Measurements from ENCODE around the gene CELSR2. TPM values are rescaled to one million over a fixed set of nuclear protein-coding genes. Genes with fewer than 3 reads are reported as not detected.

The CELSR2 gene
- total RNA-seq, 1 experiment from 2014 or later = 30.2 TPM

DNA sequence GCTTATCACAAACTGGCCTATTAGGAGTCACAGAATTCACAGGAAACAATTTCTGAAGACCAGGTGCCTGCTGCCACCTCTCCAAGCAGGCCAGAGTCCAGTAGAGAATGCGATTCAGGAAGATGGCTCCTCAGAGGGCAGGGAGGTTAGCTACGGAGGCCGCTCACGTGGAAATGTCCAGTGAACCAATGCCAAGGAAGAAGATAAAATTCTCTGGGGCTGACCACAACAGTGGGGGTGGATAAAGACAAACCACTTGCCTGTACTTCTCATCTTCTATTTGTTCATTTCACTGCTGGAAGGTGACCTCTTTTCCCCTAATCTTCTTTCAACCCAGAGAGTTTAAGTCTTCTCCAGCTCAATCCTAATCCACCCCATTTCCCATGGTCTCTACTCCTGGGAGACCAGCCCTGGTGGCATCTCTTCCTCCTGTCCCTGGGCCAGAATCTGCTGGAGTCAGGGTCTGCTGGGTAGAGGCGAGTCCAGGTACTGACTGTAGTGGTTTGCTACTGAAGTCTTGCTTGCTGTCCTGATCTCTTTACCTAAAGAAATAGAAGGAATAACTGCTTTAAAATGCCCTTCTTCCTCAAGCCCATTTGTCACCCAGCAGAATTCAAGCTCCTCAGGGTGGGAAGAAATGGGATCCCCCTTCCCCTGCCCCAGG, 30.4 kb downstream of the CELSR2 start:
- TSS peak; percentile 52 for BruUV-seq (replicated peaks)
- no peak for DNase-seq (ENCODE audit: low spot score)
- Histone ChIP-seq H3K4me3 (ENCODE audit: low read depth, low read length, poor library complexity, severe bottlenecking) (no peak overlapping the region), H3K4me1 (ENCODE audit: insufficient read depth, low read length, poor library complexity, severe bottlenecking) (peaks cover 20% of the 10 kb centered on the region), H3K9me3 (ENCODE audit: low read depth, low read length, poor library complexity, severe bottlenecking) (no peaks in the 10 kb centered on the region), H3K27ac (ENCODE audit: low read depth, low read length, poor library complexity, severe bottlenecking) (peak overlapping the region; percentile 2), H3K27me3 (replicated peaks; ENCODE audit: insufficient read depth, low read depth, low read length, poor library complexity) (no peaks in the 10 kb centered on the region), H3K36me3 (ENCODE audit: insufficient read depth, low read length, poor library complexity, severe bottlenecking) (peaks cover 28% of the 10 kb centered on the region)
- intact Hi-C loops (cut with micrococcal nuclease; ENCODE audit: unreplicated experiment) = no loop called here
- no peak for TF ChIP-seq EZH2 (IDR thresholded peaks at IDR 0.05; ENCODE audit: borderline replicate concordance, low read depth, low read length, poor library complexity, severe bottlenecking)
- TF ChIP-seq, protein P1, sequence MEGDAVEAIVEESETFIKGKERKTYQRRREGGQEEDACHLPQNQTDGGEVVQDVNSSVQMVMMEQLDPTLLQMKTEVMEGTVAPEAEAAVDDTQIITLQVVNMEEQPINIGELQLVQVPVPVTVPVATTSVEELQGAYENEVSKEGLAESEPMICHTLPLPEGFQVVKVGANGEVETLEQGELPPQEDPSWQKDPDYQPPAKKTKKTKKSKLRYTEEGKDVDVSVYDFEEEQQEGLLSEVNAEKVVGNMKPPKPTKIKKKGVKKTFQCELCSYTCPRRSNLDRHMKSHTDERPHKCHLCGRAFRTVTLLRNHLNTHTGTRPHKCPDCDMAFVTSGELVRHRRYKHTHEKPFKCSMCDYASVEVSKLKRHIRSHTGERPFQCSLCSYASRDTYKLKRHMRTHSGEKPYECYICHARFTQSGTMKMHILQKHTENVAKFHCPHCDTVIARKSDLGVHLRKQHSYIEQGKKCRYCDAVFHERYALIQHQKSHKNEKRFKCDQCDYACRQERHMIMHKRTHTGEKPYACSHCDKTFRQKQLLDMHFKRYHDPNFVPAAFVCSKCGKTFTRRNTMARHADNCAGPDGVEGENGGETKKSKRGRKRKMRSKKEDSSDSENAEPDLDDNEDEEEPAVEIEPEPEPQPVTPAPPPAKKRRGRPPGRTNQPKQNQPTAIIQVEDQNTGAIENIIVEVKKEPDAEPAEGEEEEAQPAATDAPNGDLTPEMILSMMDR (conservative IDR thresholded peaks at IDR 0.05; ENCODE audit: low read depth, low read length) = no peak
- ChIA-PET CTCF (no interaction called here), POLR2A (ENCODE audit: low non-redundant PET) (no interaction called here)

DNA sequence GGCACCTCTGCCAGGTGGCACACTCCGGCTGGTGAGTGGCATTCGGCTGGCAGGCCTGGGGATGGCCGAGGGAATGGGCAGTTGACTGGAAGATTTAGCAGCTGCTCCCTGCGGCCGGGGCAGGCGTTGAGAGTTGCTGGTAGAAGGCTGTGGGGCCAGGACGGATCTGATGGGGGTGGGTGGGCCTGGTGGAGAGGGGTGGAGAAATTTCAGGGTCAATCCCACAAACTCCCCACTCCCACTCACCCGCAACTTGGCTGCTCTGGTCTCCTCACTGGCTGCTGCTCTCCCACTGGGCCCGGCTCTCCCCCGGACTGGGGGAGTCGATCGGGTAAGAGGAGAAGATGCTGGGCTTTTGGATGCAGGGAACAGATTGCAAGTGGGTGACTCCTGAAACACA, 31.5 kb downstream of the CELSR2 start:
- Histone ChIP-seq H3K27ac (ENCODE audit: low read depth, low read length, poor library complexity, severe bottlenecking) (peak overlapping the region; percentile 61), H3K4me1 (ENCODE audit: insufficient read depth, low read length, poor library complexity, severe bottlenecking) (peaks cover 28% of the 10 kb centered on the region), H3K36me3 (ENCODE audit: insufficient read depth, low read length, poor library complexity, severe bottlenecking) (peaks cover 28% of the 10 kb centered on the region), H3K9me3 (ENCODE audit: low read depth, low read length, poor library complexity, severe bottlenecking) (no peaks in the 10 kb centered on the region), H3K4me3 (ENCODE audit: low read depth, low read length, poor library complexity, severe bottlenecking) (peak overlapping the region; percentile 88), H3K27me3 (replicated peaks; ENCODE audit: insufficient read depth, low read depth, low read length, poor library complexity) (no peaks in the 10 kb centered on the region)
- intact Hi-C loops (cut with micrococcal nuclease; ENCODE audit: unreplicated experiment) = no loop called here
- TF ChIP-seq, protein P1 (conservative IDR thresholded peaks at IDR 0.05; ENCODE audit: low read depth, low read length) = no peak
- TF ChIP-seq EZH2 (IDR thresholded peaks at IDR 0.05; ENCODE audit: borderline replicate concordance, low read depth, low read length, poor library complexity, severe bottlenecking) = no peak
- DNase-seq (ENCODE audit: low spot score) = no peak
- BruUV-seq (replicated peaks) = no TSS peak
- CTCF ChIA-PET = interaction anchor here (0.6 kb wide), 1 partner anchor 122 kb away, joined by 3 read pairs; no protein-coding TSS in a partner anchor
- POLR2A ChIA-PET (ENCODE audit: low non-redundant PET) = no interaction called here

DNA sequence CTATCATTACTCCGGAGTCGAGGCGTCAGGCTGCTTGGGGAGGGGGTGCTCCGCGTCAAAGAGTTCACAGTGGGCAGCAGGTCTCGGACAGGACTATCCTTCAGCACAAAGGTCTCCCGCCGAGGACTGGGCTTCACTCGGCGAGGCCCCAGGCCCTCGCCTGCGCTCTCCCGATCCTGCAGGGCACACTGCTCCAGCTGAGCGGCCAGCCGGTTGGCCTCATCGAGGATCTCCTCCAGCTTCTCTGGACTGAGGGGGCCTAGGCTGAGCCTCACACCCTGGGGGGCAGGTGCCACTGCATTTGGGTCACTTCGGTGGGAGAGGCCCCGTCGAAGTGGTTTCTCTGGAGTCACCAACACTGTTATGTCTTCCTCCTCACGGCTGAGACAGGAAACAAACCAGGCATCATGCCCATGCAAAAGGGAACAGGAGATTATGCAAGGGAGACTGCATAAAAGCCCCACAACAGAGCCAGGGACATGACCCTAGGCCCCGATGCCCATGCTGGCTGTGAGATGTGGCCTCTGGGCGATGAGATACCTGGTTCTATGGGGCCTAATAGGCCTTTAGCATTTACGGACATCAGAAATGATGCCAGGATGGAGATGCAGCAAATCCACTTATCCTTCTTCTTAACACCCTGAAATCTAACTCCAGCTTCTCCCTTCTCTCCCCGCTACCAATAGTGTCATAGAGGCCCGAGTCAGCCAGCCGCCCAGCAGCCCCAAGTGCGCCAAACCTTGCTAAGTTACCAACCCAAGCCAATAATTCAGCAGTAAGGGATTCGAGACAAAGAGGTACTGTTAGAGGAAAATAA, 32.5 kb downstream of the CELSR2 start:
- intact Hi-C loops (cut with micrococcal nuclease; ENCODE audit: unreplicated experiment) = loop anchor here (2.0 kb wide), 1 partner anchor 117 kb away; no protein-coding TSS in a partner anchor
- no peak for DNase-seq (ENCODE audit: low spot score)
- Histone ChIP-seq H3K4me1 (ENCODE audit: insufficient read depth, low read length, poor library complexity, severe bottlenecking) (peaks cover 28% of the 10 kb centered on the region), H3K27me3 (replicated peaks; ENCODE audit: insufficient read depth, low read depth, low read length, poor library complexity) (no peaks in the 10 kb centered on the region), H3K27ac (ENCODE audit: low read depth, low read length, poor library complexity, severe bottlenecking) (peak overlapping the region; percentile 82), H3K36me3 (ENCODE audit: insufficient read depth, low read length, poor library complexity, severe bottlenecking) (peaks cover 28% of the 10 kb centered on the region), H3K9me3 (ENCODE audit: low read depth, low read length, poor library complexity, severe bottlenecking) (no peaks in the 10 kb centered on the region), H3K4me3 (ENCODE audit: low read depth, low read length, poor library complexity, severe bottlenecking) (peak overlapping the region; percentile 88)
- TF ChIP-seq, protein P1 (conservative IDR thresholded peaks at IDR 0.05; ENCODE audit: low read depth, low read length) = no peak
- no peak for TF ChIP-seq EZH2 (IDR thresholded peaks at IDR 0.05; ENCODE audit: borderline replicate concordance, low read depth, low read length, poor library complexity, severe bottlenecking)
- CTCF ChIA-PET = interaction anchor here (0.6 kb wide), 1 partner anchor 144 kb away, joined by 8 read pairs; the partner anchor contains the start of gene PSMA5
- BruUV-seq (replicated peaks) = no TSS peak
- POLR2A ChIA-PET (ENCODE audit: low non-redundant PET) = no interaction called here
